GM19239 (cell line): ENCODE results near the gene RARG.

Experiments used
- DNase-seq: peaks from one replicate; pipeline ENCODE4 v3.0.0; 2011; ENCODE audit warnings: low spot score; ENCODE audit not compliant: insufficient read length
- FAIRE-seq: peaks from 2 replicates; lab custom pipeline; 2011; peaks lifted over from hg19 to GRCh38; lab: Jason Lieb, UNC

Gene RARG

GRCh38 chr12:53231921-53232645 lies at the start of gene RARG:
Gene RARG (minus strand): TSS chr12:53232209. CDS start chr12:53227545, 4,664 bp downstream.
- DNase-seq: no peak
- no peak for FAIRE-seq

- peak; percentile 4 for FAIRE-seq
- no peak for DNase-seq
These were observed 48.0 kb upstream of the RARG start for GRCh38 chr12:53279888-53280498.

DNA sequence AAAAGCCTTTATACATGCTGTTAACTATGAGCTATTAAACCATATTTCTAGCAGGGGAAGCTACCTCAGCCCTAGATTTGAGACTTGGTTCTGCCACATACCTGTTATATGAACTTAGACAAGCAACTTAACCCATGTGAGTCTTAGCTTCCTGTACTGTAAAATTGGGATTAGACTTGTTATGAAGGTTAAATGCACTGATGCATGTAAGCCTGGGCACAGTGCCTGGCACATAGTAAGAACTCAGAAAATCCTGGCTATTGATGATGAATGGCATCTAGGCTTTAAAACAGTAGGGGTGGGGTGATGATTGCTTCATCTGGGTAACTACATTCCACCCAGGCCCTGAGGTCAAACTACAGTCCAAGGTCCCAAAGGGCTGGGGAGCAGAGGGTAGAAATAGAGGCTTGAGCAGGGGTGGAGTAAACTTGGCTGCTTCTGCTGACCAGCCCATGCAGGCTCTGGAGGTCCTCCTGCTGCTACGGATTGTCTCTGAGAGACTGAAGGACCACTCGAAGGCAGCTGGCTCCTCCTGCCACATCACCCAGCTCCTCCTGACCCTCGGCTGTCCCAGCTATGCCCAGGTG lies 47.4 kb upstream of the RARG start:
- FAIRE-seq: no peak
- DNase-seq: no peak

DNA sequence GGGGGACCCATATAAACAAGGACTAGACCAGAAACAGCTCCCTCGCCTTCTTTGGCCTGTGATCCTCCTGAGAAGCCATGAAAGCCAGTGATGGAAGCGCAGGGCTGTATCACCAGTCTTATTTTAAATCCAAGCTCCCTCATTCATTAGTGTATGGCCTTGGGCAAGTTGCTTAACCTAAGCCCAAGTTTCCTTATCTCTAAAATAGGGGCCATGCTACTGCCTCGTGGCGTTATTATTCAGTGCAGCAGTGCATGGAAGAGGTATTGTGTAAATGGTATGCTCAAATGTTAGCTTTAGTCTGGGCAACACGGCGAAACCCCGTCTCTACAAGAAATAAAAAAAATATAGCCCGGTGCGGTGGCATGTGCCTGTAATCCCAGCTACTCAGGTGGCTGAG lies 46.0 kb upstream of the RARG start:
- FAIRE-seq (no peak), DNase-seq (no peak)

GRCh38 chr12:53276511-53276910 lies 44.5 kb upstream of the RARG start:
- no peak for FAIRE-seq
- DNase-seq: no peak

GRCh38 chr12:53274445-53274844 lies 42.4 kb upstream of the RARG start:
- FAIRE-seq: no peak
- no peak for DNase-seq

GRCh38 chr12:53268630-53269562 lies 36.9 kb upstream of the RARG start:
- DNase-seq (no peak), FAIRE-seq (no peak)

DNA sequence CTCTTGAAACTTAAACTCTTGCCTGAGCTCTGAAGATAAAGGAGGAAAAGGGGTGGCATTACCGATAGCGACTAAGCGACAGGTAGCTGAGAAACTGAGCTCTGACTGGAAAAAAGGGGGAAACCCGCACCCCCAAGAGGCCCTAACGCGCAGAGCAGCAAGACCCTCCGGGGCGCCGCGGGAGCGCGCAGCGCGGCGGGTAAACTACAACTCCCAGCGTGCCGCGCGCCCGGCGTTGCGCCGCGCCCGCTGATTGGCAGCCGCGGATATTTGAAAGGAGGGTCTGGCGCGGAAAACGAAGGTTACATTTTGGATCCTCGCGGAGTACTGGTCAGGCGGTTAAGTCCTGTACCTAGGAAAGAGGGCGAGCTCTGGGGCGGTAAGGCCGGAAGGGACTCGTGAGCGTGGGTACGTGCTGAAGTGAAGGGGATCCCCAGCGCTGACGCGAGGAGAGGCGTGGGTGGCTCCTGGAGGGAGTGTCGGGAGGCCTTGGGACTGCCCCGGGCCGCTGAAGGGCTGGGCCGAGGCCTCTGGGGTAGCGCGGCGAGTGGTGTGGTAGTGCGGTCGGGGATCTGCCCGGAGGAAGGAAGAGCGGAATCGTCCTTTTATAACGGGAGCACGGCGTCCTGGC lies 36.1 kb upstream of the RARG start, which contains the start of gene ESPL1:
TSS of gene ESPL1 (plus strand) at position 301 of the 631 bp plus-strand sequence. CDS start 468 bp downstream, outside the sequence.
- FAIRE-seq: peak; percentile 80
- peak; percentile 88 for DNase-seq

DNA sequence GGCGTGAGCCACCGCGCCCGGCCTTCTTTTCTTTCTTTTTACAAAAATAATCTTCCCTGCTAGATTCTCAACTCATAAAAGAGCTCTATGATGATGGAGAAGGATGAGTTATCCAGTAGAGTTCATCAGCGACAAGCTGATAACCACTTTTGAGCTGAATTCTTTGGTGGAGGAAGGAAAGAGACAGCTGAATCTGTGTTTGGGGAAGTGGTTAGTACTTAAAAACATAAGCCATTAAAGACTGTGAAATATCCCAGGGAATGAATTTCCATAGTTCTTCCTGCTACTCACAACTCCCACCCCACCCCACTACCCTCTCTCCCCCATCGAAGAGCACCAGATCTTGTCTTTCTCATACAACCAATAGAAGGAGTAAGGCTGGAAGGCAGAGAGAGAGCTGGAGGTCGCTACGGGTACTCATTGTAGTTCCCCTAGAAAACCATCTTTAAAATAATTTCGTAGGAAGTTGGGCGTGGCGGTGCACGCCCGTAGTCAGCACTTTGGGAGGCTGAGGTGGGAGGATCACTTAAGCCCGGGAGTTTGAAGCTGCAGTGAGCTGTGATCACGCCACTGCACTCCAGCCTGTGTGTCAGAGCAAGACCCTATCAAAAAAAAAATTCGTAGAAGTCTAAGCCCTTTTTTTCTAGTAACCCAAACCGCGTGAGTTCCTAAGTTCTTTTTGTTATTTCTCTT lies 35.4 kb upstream of the RARG start:
- FAIRE-seq (peak; percentile 42), DNase-seq (no peak)

DNA sequence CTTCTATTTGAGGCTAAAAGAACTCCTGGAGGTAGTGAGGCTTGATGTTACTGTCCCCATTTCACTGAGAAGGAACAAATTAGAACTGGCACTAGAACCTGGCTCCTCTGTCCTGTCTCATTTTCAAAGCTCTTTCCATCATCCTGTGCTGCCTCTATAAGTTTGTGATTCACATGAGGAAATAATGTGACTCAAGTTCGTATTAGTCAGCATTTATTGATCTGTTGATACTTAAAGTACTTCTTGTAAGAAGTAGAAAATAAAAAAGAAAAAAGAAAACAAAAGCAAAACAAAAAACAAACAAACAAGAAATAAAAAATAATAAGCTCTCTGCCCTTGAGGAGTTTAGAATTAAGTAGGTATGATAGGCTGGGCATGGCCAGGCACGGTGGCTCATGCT lies 33.8 kb upstream of the RARG start:
- DNase-seq (no peak), FAIRE-seq (no peak)

DNA sequence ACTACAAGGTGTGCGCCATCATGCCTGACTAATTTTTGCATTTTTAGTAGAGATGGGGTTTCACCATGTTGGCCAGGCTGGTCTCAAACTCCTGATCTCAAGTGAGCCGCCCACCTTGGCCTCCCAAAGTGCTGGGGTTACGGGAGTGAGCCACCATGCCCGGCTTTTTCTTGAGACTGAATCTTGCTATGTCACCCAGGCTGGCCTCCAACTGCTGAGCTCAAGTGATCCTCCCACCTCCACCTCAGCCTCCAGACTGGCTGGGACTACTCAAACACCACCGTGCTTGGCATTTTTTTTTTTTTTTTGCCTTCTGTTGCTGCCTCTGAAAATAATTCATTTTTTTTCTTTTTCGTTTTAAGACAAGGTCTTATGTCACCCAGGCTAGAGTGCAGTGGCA lies 27.9 kb upstream of the RARG start:
- no peak for DNase-seq
- no peak for FAIRE-seq

GRCh38 chr12:53258541-53259539 lies 26.8 kb upstream of the RARG start:
- FAIRE-seq (no peak), DNase-seq (no peak)

DNA sequence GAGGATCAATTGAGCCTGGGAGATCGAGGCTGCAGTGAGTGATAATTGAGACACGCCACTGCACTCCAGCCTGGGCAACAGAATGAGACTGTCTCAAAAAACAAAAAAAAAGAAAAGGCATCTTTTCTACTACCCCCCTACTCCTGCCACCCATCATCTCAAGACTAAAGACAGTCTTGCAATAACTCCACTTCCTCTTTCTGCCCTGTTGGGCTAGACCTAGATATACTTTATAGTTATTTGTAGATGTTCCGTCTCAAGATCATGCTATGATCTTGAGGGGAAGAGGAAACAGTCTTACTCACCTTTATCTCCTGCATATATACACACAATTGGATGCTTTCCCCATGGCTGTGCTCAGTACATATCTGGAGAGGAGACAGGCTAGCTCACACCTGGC lies 24.0 kb upstream of the RARG start:
- no peak for FAIRE-seq
- no peak for DNase-seq

DNA sequence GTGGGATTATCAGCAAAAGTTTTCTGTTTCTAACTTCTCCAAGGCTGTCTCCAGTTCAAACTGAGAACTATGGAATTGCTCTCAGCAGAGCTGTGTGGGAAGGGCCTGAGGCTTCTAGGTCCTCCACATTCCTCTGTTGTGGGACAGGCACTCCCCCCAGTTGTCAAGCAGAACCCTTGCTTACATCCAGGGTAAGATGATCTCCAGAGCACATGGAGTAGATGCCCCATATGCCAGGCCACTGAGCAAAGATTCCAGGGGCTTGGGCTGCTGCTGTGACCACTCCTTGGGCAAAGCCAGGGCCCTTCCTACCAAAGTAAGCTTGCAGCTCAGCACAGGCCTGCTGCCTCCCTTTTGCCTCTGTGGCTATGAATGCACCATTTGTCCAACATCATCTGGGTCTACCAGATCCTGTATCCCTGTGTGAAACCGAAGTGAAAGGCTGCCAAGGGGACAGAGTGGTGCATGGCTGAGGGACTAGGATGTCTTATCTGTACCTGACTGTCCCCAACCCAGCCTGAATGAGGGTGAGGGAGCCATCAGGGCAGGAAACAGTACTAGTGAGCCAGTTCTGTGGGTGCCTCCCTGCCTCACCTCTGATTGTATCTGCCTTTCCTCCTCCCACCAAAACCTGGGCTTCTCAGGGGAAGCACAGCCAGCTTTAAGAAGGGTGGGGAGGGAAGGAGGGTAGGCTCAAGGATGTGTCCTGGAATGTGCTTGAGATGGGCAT lies 23.0 kb upstream of the RARG start:
- FAIRE-seq: no peak
- no peak for DNase-seq

DNA sequence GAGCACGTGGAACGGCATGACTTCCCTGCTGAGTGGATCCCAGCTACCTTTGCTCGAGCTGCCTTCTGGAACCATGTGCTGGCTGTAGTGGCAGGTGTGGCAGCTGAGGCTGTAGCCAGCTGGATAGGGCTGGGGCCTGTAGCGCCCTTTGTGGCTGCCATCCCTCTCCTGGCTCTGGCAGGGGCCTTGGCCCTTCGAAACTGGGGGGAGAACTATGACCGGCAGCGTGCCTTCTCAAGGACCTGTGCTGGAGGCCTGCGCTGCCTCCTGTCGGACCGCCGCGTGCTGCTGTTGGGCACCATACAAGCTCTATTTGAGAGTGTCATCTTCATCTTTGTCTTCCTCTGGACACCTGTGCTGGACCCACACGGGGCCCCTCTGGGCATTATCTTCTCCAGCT lies 21.3 kb upstream of the RARG start:
- FAIRE-seq: no peak

DNA sequence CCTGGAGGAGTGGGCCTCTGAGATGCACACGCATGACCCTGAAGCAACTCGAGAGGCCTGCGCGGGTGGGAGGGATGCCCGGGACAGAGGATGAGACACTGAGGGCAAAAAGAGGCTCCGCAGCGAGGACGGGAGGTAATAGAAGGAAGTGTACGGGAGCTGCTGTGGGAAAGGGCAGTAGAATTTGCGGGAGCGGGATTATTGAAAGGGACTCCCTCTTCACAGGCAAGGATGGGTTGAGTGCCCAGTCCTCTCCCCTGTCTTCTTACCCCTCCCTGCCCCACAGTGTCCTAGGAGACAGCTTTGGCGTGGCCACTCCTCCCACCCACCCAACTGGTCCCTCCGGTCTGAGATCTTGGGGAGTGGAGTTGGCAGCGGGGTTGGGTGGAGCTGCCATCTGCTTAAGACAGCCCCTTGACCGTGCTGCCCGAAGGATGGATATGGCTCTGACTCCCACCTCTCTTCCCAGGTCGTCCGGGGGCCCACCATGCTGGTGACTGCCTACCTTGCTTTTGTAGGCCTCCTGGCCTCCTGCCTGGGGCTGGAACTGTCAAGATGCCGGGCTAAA lies 20.4 kb upstream of the RARG start:
- FAIRE-seq: no peak
- DNase-seq: no peak

More for the DNA sequence above, 21.3 kb upstream of the RARG start:
- no peak for DNase-seq
